OCI-LY1 (cell line): ENCODE measurements around the gene GMEB2.
A peak's percentile ranks its signal among the peaks of the same experiment; 100 is the strongest.
"Not testable (repeated sequence)": the region's sequence is repeated elsewhere in the genome, so short reads cannot be mapped to it uniquely, and the experiment has no call there.

Experiments
- H2AFZ ChIP-seq: fragments of 200-600 bp; sonication (generic), shearing (Covaris generic); 2 replicates; pipeline ENCODE4 v1.6.0; 2014; ENCODE audit warnings: antibody characterized with exemption, mild to moderate bottlenecking, low read length
- H3F3A ChIP-seq: fragments of 200-600 bp; sonication (generic), shearing (Covaris generic); 2 replicates; pipeline ENCODE4 v1.6.0; 2014; ENCODE audit warnings: mild to moderate bottlenecking, antibody characterized with exemption, low read length, moderate library complexity; ENCODE audit not compliant: insufficient read depth
- H3K27ac ChIP-seq: fragments of 200-600 bp; sonication (generic); 2 replicates; pipeline ENCODE4 v1.5.1; 2014; ENCODE audit warnings: low read length, mixed run types, mild to moderate bottlenecking, low read depth; ENCODE audit not compliant: poor library complexity, severe bottlenecking
- H3K27me3 ChIP-seq: fragments of 200-600 bp; sonication (generic); 2 replicates; pipeline ENCODE4 v1.6.0; 2014; ENCODE audit warnings: antibody characterized with exemption, mild to moderate bottlenecking, low read length, moderate library complexity; ENCODE audit not compliant: insufficient read depth
- H3K36me3 ChIP-seq: fragments of 200-600 bp; sonication (generic); 2 replicates; pipeline ENCODE4 v1.6.1; 2014; ENCODE audit warnings: mild to moderate bottlenecking, antibody characterized with exemption, low read length, moderate library complexity, mixed read lengths; ENCODE audit not compliant: insufficient read depth
- H3K4me1 ChIP-seq: fragments of 200-600 bp; sonication (generic); 2 replicates; pipeline ENCODE4 v1.5.1; 2014; ENCODE audit warnings: mild to moderate bottlenecking, low read length, moderate library complexity; ENCODE audit not compliant: insufficient read depth, severe bottlenecking
- H3K4me2 ChIP-seq: fragments of 200-600 bp; sonication (generic), shearing (Covaris generic); 2 replicates; pipeline ENCODE4 v1.6.1; 2014; ENCODE audit warnings: low read length
- H3K4me3 ChIP-seq: fragments of 200-600 bp; sonication (generic); 2 replicates; pipeline ENCODE4 v1.5.1; 2014; ENCODE audit warnings: low read length, low read depth, mild to moderate bottlenecking, mixed read lengths; ENCODE audit not compliant: poor library complexity, severe bottlenecking
- H3K79me2 ChIP-seq: fragments of 200-600 bp; shearing (Covaris generic); 2 replicates; pipeline ENCODE4 v1.6.1; 2016; ENCODE audit warnings: mixed run types, low read length, mixed read lengths; ENCODE audit not compliant: insufficient read depth
- H3K9ac ChIP-seq: fragments of 200-600 bp; sonication (generic), shearing (Covaris generic); 2 replicates; pipeline ENCODE4 v1.6.1; 2014; ENCODE audit warnings: mild to moderate bottlenecking, low read length, mixed read lengths
- H3K9me2 ChIP-seq: fragments of 200-600 bp; sonication (generic), shearing (Covaris generic); 2 replicates; pipeline ENCODE4 v1.6.1; 2014; ENCODE audit warnings: low read depth, mild to moderate bottlenecking, low read length, mixed read lengths
- H3K9me3 ChIP-seq: fragments of 200-600 bp; shearing (Covaris generic); 2 replicates; pipeline ENCODE4 v1.6.1; 2014; ENCODE audit warnings: low read length, mixed read lengths
- H4K20me1 ChIP-seq: fragments of 200-600 bp; sonication (generic), shearing (Covaris generic); 2 replicates; pipeline ENCODE4 v1.6.0; 2016; ENCODE audit warnings: mild to moderate bottlenecking, low read length; ENCODE audit not compliant: insufficient read depth
- CTCF ChIP-seq: fragments of 200-600 bp; sonication (generic), shearing (Covaris generic); IDR thresholded peaks from 2 replicates; pipeline ENCODE4 v1.5.1; 2017; ENCODE audit warnings: mild to moderate bottlenecking, antibody characterized with exemption, low read length, moderate library complexity, mixed read lengths
- EZH2 ChIP-seq: fragments of 200-600 bp; sonication (generic), shearing (Covaris generic); IDR thresholded peaks from 2 replicates; pipeline ENCODE4 v1.8.0; 2017; ENCODE audit warnings: borderline replicate concordance, mixed run types, mild to moderate bottlenecking, antibody characterized with exemption, low read length, moderate library complexity, mixed read lengths

GMEB2 gene

GRCh38 chr20:63613863-63614594 lies 12.9 kb downstream of the GMEB2 start:
- TF ChIP-seq CTCF: 0 out of 2 replicates have a peak, but pooled peaks have one; percentile 20
- H4K20me1 ChIP-seq, H3F3A ChIP-seq, H3K9ac ChIP-seq, H3K9me3 ChIP-seq, H3K4me3 ChIP-seq, H3K9me2 ChIP-seq, H3K79me2 ChIP-seq, H3K4me1 ChIP-seq, H3K27ac ChIP-seq, H3K4me2 ChIP-seq, H2AFZ ChIP-seq, H3K27me3 ChIP-seq: not testable (repeated sequence)
- H3K36me3 ChIP-seq: peaks cover 61% of the 10 kb centered on the region

GRCh38 chr20:63612276-63612931 lies 14.5 kb downstream of the GMEB2 start:
- Histone ChIP-seq H3K9me2 (no peaks in the 10 kb centered on the region), H2AFZ (no peak overlapping the region), H3K4me2 (no peak overlapping the region), H3K4me1 (no peaks in the 10 kb centered on the region), H3F3A (no peaks in the 10 kb centered on the region), H4K20me1 (no peaks in the 10 kb centered on the region), H3K36me3 (peaks cover 45% of the 10 kb centered on the region), H3K27me3 (no peaks in the 10 kb centered on the region), H3K9me3 (no peaks in the 10 kb centered on the region), H3K9ac (no peak overlapping the region), H3K27ac (no peak overlapping the region), H3K4me3 (no peak overlapping the region), H3K79me2 (no peaks in the 10 kb centered on the region)
- TF ChIP-seq EZH2: no peak
- TF ChIP-seq CTCF: no peak

GRCh38 chr20:63611646-63612045 lies 15.3 kb downstream of the GMEB2 start:
- TF ChIP-seq EZH2 (no peak), CTCF (no peak)

More at GRCh38 chr20:63611646-63612045, 15.3 kb downstream of the GMEB2 start:
- no peak overlapping the region for H3K9ac ChIP-seq
- no peaks in the 10 kb centered on the region for H3F3A ChIP-seq
- H3K4me3 ChIP-seq: no peak overlapping the region
- no peaks in the 10 kb centered on the region for H3K9me3 ChIP-seq
- H3K9me2 ChIP-seq: no peaks in the 10 kb centered on the region
- H3K4me2 ChIP-seq: no peak overlapping the region
- peaks cover 38% of the 10 kb centered on the region for H3K36me3 ChIP-seq
- H3K27ac ChIP-seq: no peak overlapping the region
- H3K27me3 ChIP-seq: no peaks in the 10 kb centered on the region
- H2AFZ ChIP-seq: no peak overlapping the region
- H3K4me1 ChIP-seq: no peaks in the 10 kb centered on the region
- H3K79me2 ChIP-seq: no peaks in the 10 kb centered on the region
- no peaks in the 10 kb centered on the region for H4K20me1 ChIP-seq
